ENCODE data around the gene NEO1.

NEO1 gene

DNA sequence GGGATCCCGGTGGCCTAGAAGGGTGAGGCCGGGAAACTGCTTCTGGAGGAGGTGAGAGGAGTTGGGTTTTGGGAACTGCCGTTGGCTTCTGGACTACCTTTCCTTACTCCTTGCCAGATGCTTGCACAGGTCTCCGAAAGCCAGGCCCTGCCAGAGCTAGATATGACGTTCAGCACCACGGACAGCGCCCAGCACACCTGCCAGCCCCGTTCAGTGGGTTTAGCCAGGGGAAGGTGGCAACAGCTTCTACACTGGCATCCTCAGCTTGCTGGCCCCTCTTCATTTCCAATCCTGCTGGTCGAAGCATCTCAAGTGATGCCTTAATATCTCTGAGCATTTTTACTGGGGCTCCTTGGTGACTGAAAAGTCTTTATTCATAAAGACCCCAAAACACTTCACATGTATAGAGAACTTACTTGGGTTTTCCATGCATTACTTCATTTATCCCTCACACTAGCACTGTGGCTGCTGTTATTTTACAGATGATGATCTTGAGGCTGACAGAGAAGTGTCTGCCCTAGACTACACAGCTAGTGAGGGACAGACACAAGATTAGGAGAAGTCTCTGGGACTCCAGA lies 294.6 kb downstream of the NEO1 start:
- H3K4me3 ChIP-seq (replicated peaks; ENCODE audit: low read depth, low read length), result no peak overlapping the region
- H3K27me3 ChIP-seq (replicated peaks; ENCODE audit: control insufficient read depth, insufficient read depth, low read length), result peaks cover 4% of the 10 kb centered on the region; the same call in 1 of the 2 replicates
- no peak for DNase-seq (ENCODE audit: extremely low read depth, insufficient read length)
- H3K36me3 ChIP-seq (ENCODE audit: control insufficient read depth, insufficient read depth, low read length), result no peaks in the 10 kb centered on the region
- no peak for TF ChIP-seq CTCF (IDR thresholded peaks at IDR 0.05; ENCODE audit: insufficient read depth, low read length, poor library complexity, severe bottlenecking)

DNA sequence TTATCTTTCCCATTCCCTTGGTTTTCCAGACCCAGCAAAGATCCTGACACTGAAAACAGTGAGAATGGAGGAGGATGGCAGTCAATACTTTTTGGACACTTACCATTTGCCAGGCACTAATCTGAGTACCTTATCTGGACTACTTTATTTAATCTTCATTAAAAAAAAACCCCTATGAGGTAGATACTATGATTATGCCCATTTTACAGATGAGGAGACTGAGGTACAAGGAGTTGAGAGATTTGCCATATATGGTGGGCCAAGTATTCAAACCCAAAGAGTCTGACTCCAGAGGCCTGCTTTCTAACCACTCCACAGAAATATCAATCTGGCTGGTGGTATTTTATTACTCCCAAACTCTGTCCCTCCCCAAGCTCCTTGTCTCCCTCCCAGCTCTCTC lies 296.9 kb downstream of the NEO1 start:
- peaks cover 4% of the 10 kb centered on the region; the same call in 1 of the 2 replicates for H3K27me3 ChIP-seq (replicated peaks; ENCODE audit: control insufficient read depth, insufficient read depth, low read length)
- no peak overlapping the region for H3K4me3 ChIP-seq (replicated peaks; ENCODE audit: low read depth, low read length)
- TF ChIP-seq CTCF (IDR thresholded peaks at IDR 0.05; ENCODE audit: insufficient read depth, low read length, poor library complexity, severe bottlenecking), result no peak
- DNase-seq (ENCODE audit: extremely low read depth, insufficient read length), result no peak
- no peaks in the 10 kb centered on the region for H3K36me3 ChIP-seq (ENCODE audit: control insufficient read depth, insufficient read depth, low read length)

GRCh38 chr15:73352082-73352481 lies 299.8 kb downstream of the NEO1 start:
- H3K36me3 ChIP-seq (ENCODE audit: control insufficient read depth, insufficient read depth, low read length), result no peaks in the 10 kb centered on the region
- DNase-seq (ENCODE audit: extremely low read depth, insufficient read length), result no peak
- no peak overlapping the region for H3K4me3 ChIP-seq (replicated peaks; ENCODE audit: low read depth, low read length)
- peaks cover 4% of the 10 kb centered on the region; the same call in 1 of the 2 replicates for H3K27me3 ChIP-seq (replicated peaks; ENCODE audit: control insufficient read depth, insufficient read depth, low read length)
- TF ChIP-seq CTCF (IDR thresholded peaks at IDR 0.05; ENCODE audit: insufficient read depth, low read length, poor library complexity, severe bottlenecking), result no peak

DNA sequence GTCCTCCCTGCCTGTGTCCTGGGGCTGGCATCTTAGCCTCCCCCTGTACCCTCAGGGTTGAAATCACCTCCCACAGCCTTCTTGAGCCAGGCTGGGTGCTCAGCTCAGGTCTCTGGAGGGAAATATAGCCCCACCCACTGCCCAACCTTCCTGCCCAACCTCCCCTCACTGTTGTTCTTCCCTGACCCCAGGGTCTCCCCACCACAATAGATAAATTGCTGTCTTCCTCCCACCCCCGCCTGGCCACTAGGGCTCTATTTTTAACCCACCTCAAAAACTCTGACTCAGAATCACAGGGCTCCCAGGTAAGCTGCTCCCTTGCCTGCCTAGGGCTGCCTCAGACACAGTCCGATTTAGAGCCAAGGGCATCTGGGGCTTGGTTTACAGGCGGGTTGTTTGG lies 301.5 kb downstream of the NEO1 start:
- no peak for TF ChIP-seq CTCF (IDR thresholded peaks at IDR 0.05; ENCODE audit: insufficient read depth, low read length, poor library complexity, severe bottlenecking)
- no peak for DNase-seq (ENCODE audit: extremely low read depth, insufficient read length)
- no peaks in the 10 kb centered on the region for H3K36me3 ChIP-seq (ENCODE audit: control insufficient read depth, insufficient read depth, low read length)
- no peak overlapping the region for H3K4me3 ChIP-seq (replicated peaks; ENCODE audit: low read depth, low read length)
- H3K27me3 ChIP-seq (replicated peaks; ENCODE audit: control insufficient read depth, insufficient read depth, low read length), result peaks cover 4% of the 10 kb centered on the region; the same call in 1 of the 2 replicates

DNA sequence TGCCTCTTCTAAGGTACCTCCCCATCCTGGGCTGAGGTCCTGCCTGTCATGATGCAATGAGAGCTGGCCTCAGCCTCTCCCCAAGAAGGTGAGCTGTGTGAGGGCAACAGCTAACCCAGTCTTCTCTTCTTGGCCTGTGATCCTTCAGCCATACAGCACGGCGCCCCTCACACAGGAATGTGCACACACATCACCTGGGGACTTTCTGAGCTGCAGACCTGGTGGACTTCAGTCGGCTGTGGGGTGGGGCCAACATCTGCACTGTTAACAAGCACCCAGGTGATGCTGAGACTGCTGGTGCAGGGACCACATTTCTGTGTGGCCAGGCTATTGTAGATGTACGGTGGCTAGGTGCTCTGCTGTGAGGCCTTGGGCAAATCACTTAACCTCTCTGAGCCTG lies 302.0 kb downstream of the NEO1 start:
- no peak for TF ChIP-seq CTCF (IDR thresholded peaks at IDR 0.05; ENCODE audit: insufficient read depth, low read length, poor library complexity, severe bottlenecking)
- Histone ChIP-seq H3K36me3 (ENCODE audit: control insufficient read depth, insufficient read depth, low read length) (no peaks in the 10 kb centered on the region), H3K27me3 (replicated peaks; ENCODE audit: control insufficient read depth, insufficient read depth, low read length) (peaks cover 4% of the 10 kb centered on the region; the same call in 1 of the 2 replicates), H3K4me3 (replicated peaks; ENCODE audit: low read depth, low read length) (no peak overlapping the region)
- DNase-seq (ENCODE audit: extremely low read depth, insufficient read length), result no peak
